GM18498 (cell line): ENCODE data around the gene DDIT4.
"Not testable (repeated sequence)": the region's sequence is repeated elsewhere in the genome, so short reads cannot be mapped to it uniquely, and the experiment has no call there.

Experiments used
- ATAC-seq: cut with Tn5 transposase; IDR thresholded peaks from one replicate; pipeline ENCODE4 v1.9.1; 2021; ENCODE audit warnings: mild to moderate bottlenecking, moderate library complexity; ENCODE audit not compliant: unreplicated experiment

The DDIT4 gene

GRCh38 chr10:72292223-72292691, 18.5 kb downstream of the DDIT4 start:
- ATAC-seq, result no peak

GRCh38 chr10:72295330-72295910, 21.7 kb downstream of the DDIT4 start:
- no peak for ATAC-seq

GRCh38 chr10:72296829-72297280, 23.1 kb downstream of the DDIT4 start:
- not testable (repeated sequence) for ATAC-seq

GRCh38 chr10:72297281-72297804, 23.6 kb downstream of the DDIT4 start:
- peak; percentile 56 for ATAC-seq

GRCh38 chr10:72297805-72298591, 24.3 kb downstream of the DDIT4 start:
- peak; percentile 81 for ATAC-seq

- no peak for ATAC-seq
Observed at GRCh38 chr10:72298592-72299519, 25.1 kb downstream of the DDIT4 start.

GRCh38 chr10:72303424-72304128, 29.9 kb downstream of the DDIT4 start:
- no peak for ATAC-seq

- ATAC-seq, result no peak
Observed at GRCh38 chr10:72306215-72306760, 32.6 kb downstream of the DDIT4 start.

GRCh38 chr10:72307711-72308110, 34.0 kb downstream of the DDIT4 start:
- not testable (repeated sequence) for ATAC-seq

GRCh38 chr10:72308320-72308987, 34.7 kb downstream of the DDIT4 start:
- ATAC-seq, result no peak

GRCh38 chr10:72309290-72310240, 35.8 kb downstream of the DDIT4 start:
- no peak for ATAC-seq

GRCh38 chr10:72310241-72310633, 36.5 kb downstream of the DDIT4 start:
- no peak for ATAC-seq

- no peak for ATAC-seq
Observed at GRCh38 chr10:72310636-72311035, 36.9 kb downstream of the DDIT4 start.

GRCh38 chr10:72311667-72312066, 37.9 kb downstream of the DDIT4 start:
- ATAC-seq, result no peak

- ATAC-seq, result no peak
Observed at GRCh38 chr10:72312865-72313391, 39.2 kb downstream of the DDIT4 start.

- ATAC-seq, result no peak
Observed at GRCh38 chr10:72314263-72314662, 40.5 kb downstream of the DDIT4 start.

- ATAC-seq, result no peak
Observed at GRCh38 chr10:72315054-72315453, 41.3 kb downstream of the DDIT4 start.
